GM23338 (cell line): ENCODE results near the gene AGMAT. TPM values are rescaled to one million over a fixed set of nuclear protein-coding genes. Genes with fewer than 3 reads are reported as not detected.

ENCODE experiments used
- ATAC-seq: fragments of 200-7000 bp; cut with Tn5 transposase; 3 replicates; pipeline ENCODE4 v1.9.1; 2020
- DNase-seq: peaks from one replicate; pipeline ENCODE4 v3.0.0-alpha.2; 2015; ENCODE audit warnings: low spot score
- H2AFZ ChIP-seq: fragments of 200-600 bp; sonication (generic); 2 replicates; pipeline ENCODE4 v1.8.0; 2016; ENCODE audit warnings: antibody characterized with exemption, mild to moderate bottlenecking, moderate library complexity
- H3F3A ChIP-seq: fragments of 200-600 bp; sonication (generic); replicated peaks from 2 replicates; pipeline ENCODE4 v1.8.0; 2017; ENCODE audit warnings: antibody characterized with exemption, mixed run types, low read depth
- H3K27ac ChIP-seq: fragments of 200-600 bp; sonication (generic); 2 replicates; pipeline ENCODE4 v1.6.1; 2016; ENCODE audit warnings: low read depth
- H3K27me3 ChIP-seq: fragments of 200-600 bp; sonication (generic); 2 replicates; pipeline ENCODE4 v1.8.0; 2016; ENCODE audit warnings: mild to moderate bottlenecking, mixed run types, moderate library complexity; ENCODE audit not compliant: insufficient read depth
- H3K36me3 ChIP-seq: fragments of 200-600 bp; sonication (generic); 2 replicates; pipeline ENCODE4 v1.8.0; 2016; ENCODE audit warnings: mild to moderate bottlenecking; ENCODE audit not compliant: insufficient read depth
- H3K4me1 ChIP-seq: fragments of 200-600 bp; sonication (generic); 2 replicates; pipeline ENCODE4 v1.8.0; 2016; ENCODE audit warnings: mild to moderate bottlenecking, moderate library complexity; ENCODE audit not compliant: insufficient read depth
- H3K4me2 ChIP-seq: fragments of 200-600 bp; sonication (generic); 2 replicates; pipeline ENCODE4 v1.7.1; 2017; ENCODE audit warnings: mixed run types
- H3K4me3 ChIP-seq: fragments of 200-600 bp; sonication (generic); 2 replicates; pipeline ENCODE4 v1.6.1; 2016; ENCODE audit warnings: mixed run types
- H3K79me2 ChIP-seq: fragments of 200-600 bp; sonication (generic); replicated peaks from 2 replicates; pipeline ENCODE4 v1.8.0; 2017; ENCODE audit warnings: mild to moderate bottlenecking; ENCODE audit not compliant: insufficient read depth
- H3K9me2 ChIP-seq: fragments of 200-600 bp; sonication (generic); 2 replicates; pipeline ENCODE4 v1.8.0; 2017; ENCODE audit not compliant: insufficient read depth
- H4K20me1 ChIP-seq: fragments of 200-600 bp; sonication (generic); replicated peaks from 2 replicates; pipeline ENCODE4 v1.8.0; 2017; ENCODE audit warnings: mild to moderate bottlenecking; ENCODE audit not compliant: insufficient read depth
- H3K27ac Mint-ChIP-seq: 2 replicates; pipeline ENCODE4 v1.8.0; 2020; ENCODE audit warnings: inconsistent platforms, mild to moderate bottlenecking, moderate library complexity, mixed read lengths
- H3K27me3 Mint-ChIP-seq: 3 replicates; pipeline ENCODE4 v1.8.0; 2022; ENCODE audit warnings: low read depth, mild to moderate bottlenecking, moderate library complexity, mixed read lengths, inconsistent platforms; ENCODE audit not compliant: insufficient read depth, poor library complexity
- H3K36me3 Mint-ChIP-seq: 3 replicates; pipeline ENCODE4 v1.8.0; 2021; ENCODE audit warnings: low read depth, mild to moderate bottlenecking, inconsistent platforms, moderate library complexity, mixed read lengths
- H3K4me1 Mint-ChIP-seq: 3 replicates; pipeline ENCODE4 v1.8.0; 2020; ENCODE audit warnings: mild to moderate bottlenecking, inconsistent platforms, mixed read lengths
- H3K4me3 Mint-ChIP-seq: 3 replicates; pipeline ENCODE4 v1.8.0; 2021; ENCODE audit warnings: moderate library complexity, mild to moderate bottlenecking, inconsistent platforms, mixed read lengths
- H3K9me3 Mint-ChIP-seq: 3 replicates; pipeline ENCODE4 v1.8.0; 2020; ENCODE audit warnings: moderate library complexity, mild to moderate bottlenecking, inconsistent platforms, mixed read lengths
- CREB1 ChIP-seq: fragments of 250-450 bp; sonication (Bioruptor Pico); IDR thresholded peaks from 2 replicates; pipeline ENCODE4 v1.5.0; 2020; ENCODE audit warnings: low read depth, mild to moderate bottlenecking, moderate library complexity
- ETS1 ChIP-seq: IDR thresholded peaks from 2 replicates; pipeline ENCODE4 v1.6.1; 2016; ENCODE audit warnings: antibody characterized with exemption
- EZH2 ChIP-seq: fragments of 200-600 bp; sonication (generic); IDR thresholded peaks from one replicate; pipeline ENCODE4 v1.8.0; 2017; ENCODE audit warnings: antibody characterized with exemption, mild to moderate bottlenecking, low read depth; ENCODE audit not compliant: unreplicated experiment
- EZH2phosphoT487 ChIP-seq: fragments of 200-600 bp; sonication (generic); IDR thresholded peaks from one replicate; pipeline ENCODE4 v1.8.1; 2018; ENCODE audit warnings: antibody characterized with exemption; ENCODE audit not compliant: unreplicated experiment
- JUNB ChIP-seq: IDR thresholded peaks from one replicate; pipeline ENCODE4 v1.6.1; 2016; ENCODE audit warnings: antibody characterized with exemption; ENCODE audit not compliant: unreplicated experiment
- NANOG ChIP-seq: IDR thresholded peaks from 2 replicates; pipeline ENCODE4 v1.6.1; 2016; ENCODE audit warnings: antibody characterized with exemption, borderline replicate concordance
- POLR2AphosphoS5 ChIP-seq: IDR thresholded peaks from 2 replicates; pipeline ENCODE4 v1.6.1; 2016; ENCODE audit warnings: antibody characterized with exemption, low read depth
- STAT1 ChIP-seq: IDR thresholded peaks from one replicate; pipeline ENCODE4 v1.6.1; 2016; ENCODE audit warnings: antibody characterized with exemption; ENCODE audit not compliant: unreplicated experiment
- ZNF114 ChIP-seq: fragments of 250-450 bp; sonication (Bioruptor Pico); IDR thresholded peaks from 2 replicates; pipeline ENCODE4 v1.5.0; 2020; ENCODE audit warnings: mild to moderate bottlenecking, moderate library complexity
- ZNF331 ChIP-seq: fragments of 250-450 bp; sonication (Bioruptor Pico); IDR thresholded peaks from 2 replicates; pipeline ENCODE4 v1.5.0; 2020; ENCODE audit warnings: low read depth, mild to moderate bottlenecking, moderate library complexity
- ZNF462 ChIP-seq: fragments of 250-450 bp; sonication (Bioruptor Pico); IDR thresholded peaks from 2 replicates; pipeline ENCODE4 v1.5.0; 2020; ENCODE audit warnings: mild to moderate bottlenecking, moderate library complexity
- polyA plus RNA-seq: library from polyadenylated mRNA; unstranded; fragments of >200 nt; fragmentation: Nextera tagmentation; extraction: Ambion mirVana; gene quantifications from 2 replicates; pipeline ENCODE4 v1.2.1, GENCODE V29; 2016
- total RNA-seq: library from RNA; depleted of rRNA; stranded (reverse); fragments of >200 nt; shearing (Covaris generic); gene quantifications from 2 replicates; pipeline ENCODE4 v1.2.3, GENCODE V29; 2014
- TF ChIP-seq, protein P1 (sequence below), 2 experiments: fragments of 200-600 bp in 1 of 2; sonication (generic) in 1 of 2; conservative IDR thresholded peaks; 2 replicates each; pipeline versions ENCODE4 v1.5.1 to v1.6.1; 2016 to 2017; ENCODE audit warnings: antibody characterized with exemption in 2 of 2, low read depth in 2 of 2, mild to moderate bottlenecking in 2 of 2, moderate library complexity in 1 of 2
- TF ChIP-seq, protein P2 (sequence below): IDR thresholded peaks from one replicate; pipeline ENCODE4 v1.6.1; 2018; ENCODE audit warnings: antibody characterized with exemption; ENCODE audit not compliant: unreplicated experiment

The AGMAT gene
- total and polyA plus RNA-seq, 2 experiments from 2014 or later, result 1.8 to 7.4 TPM

DNA sequence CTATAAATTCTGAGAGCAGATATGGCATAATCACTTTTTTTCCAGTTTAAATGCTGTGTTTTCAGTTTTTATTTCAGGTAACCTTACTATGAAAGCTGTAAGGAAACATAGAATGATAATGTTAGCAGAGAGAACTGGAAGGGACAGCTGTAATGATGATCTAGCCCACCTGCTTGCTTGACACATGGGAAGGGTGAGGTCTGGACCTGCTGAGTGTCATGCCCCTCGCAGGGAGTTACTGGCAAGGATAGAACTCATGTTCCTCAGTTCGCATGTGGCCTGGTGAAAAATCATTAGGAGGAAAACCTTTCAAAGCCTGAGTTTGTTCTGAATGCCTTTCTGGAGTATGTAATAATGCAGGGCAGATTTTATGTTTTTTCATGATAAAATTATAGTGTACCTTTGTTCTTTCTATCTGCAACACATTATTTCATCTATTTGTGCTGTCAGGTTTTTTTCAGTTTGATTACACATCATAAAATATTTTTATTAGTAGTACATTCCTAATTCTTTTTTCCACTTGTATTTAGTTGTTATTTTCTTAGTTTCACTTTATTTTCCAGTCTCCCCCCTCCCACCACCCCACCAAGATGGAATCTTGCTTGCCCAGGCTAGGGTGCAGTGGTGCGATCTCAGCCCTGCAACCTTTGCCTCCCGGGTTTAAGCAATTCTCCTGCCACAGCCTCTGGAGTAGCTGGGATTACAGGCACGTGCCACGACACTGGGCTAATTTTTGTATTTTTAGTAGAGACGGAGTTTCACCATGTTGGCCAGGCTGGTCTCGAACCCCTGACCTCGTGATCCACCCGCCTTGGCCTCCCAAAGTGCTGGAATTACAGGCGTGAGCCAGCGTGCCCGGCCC, 40.4 kb upstream of the AGMAT start:
- Histone ChIP-seq H3K79me2 (peaks cover 88% of the 10 kb centered on the region), H3K36me3 (peaks cover 32% of the 10 kb centered on the region), H3K4me2 (no peak overlapping the region), H3K27me3 (no peaks in the 10 kb centered on the region), H3K4me1 (0 out of 2 replicates have a peak, but pooled peaks cover 4% of the 10 kb centered on the region), H3F3A (no peaks in the 10 kb centered on the region), H3K27ac (no peak overlapping the region; the same call in 1 of the 2 replicates), H2AFZ (no peak overlapping the region), H3K9me2 (no peaks in the 10 kb centered on the region), H4K20me1 (peaks cover 63% of the 10 kb centered on the region), H3K4me3 (no peak overlapping the region)
- Mint-ChIP-seq H3K27ac (peak overlapping the region; percentile 66), H3K4me1 (peaks cover 9% of the 10 kb centered on the region), H3K9me3 (no peaks in the 10 kb centered on the region), H3K36me3 (peaks cover 33% of the 10 kb centered on the region), H3K4me3 (no peak overlapping the region), H3K27me3 (peaks cover 4% of the 10 kb centered on the region)
- ATAC-seq, result no peak
- DNase-seq, result no peak
- TF ChIP-seq EZH2 (no peak), ZNF331 (CRISPR knock-in tag) (no peak), CREB1 (CRISPR knock-in tag) (no peak), ETS1 (no peak), NANOG (no peak), JUNB (no peak), ZNF114 (CRISPR knock-in tag) (no peak), EZH2phosphoT487 (no peak), POLR2AphosphoS5 (no peak), STAT1 (no peak), ZNF462 (no peak)
- TF ChIP-seq, protein P1, sequence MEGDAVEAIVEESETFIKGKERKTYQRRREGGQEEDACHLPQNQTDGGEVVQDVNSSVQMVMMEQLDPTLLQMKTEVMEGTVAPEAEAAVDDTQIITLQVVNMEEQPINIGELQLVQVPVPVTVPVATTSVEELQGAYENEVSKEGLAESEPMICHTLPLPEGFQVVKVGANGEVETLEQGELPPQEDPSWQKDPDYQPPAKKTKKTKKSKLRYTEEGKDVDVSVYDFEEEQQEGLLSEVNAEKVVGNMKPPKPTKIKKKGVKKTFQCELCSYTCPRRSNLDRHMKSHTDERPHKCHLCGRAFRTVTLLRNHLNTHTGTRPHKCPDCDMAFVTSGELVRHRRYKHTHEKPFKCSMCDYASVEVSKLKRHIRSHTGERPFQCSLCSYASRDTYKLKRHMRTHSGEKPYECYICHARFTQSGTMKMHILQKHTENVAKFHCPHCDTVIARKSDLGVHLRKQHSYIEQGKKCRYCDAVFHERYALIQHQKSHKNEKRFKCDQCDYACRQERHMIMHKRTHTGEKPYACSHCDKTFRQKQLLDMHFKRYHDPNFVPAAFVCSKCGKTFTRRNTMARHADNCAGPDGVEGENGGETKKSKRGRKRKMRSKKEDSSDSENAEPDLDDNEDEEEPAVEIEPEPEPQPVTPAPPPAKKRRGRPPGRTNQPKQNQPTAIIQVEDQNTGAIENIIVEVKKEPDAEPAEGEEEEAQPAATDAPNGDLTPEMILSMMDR (conservative IDR thresholded peaks at IDR 0.05; ENCODE audit: low read depth in 2 of 2), result no peak
- TF ChIP-seq, protein P2, sequence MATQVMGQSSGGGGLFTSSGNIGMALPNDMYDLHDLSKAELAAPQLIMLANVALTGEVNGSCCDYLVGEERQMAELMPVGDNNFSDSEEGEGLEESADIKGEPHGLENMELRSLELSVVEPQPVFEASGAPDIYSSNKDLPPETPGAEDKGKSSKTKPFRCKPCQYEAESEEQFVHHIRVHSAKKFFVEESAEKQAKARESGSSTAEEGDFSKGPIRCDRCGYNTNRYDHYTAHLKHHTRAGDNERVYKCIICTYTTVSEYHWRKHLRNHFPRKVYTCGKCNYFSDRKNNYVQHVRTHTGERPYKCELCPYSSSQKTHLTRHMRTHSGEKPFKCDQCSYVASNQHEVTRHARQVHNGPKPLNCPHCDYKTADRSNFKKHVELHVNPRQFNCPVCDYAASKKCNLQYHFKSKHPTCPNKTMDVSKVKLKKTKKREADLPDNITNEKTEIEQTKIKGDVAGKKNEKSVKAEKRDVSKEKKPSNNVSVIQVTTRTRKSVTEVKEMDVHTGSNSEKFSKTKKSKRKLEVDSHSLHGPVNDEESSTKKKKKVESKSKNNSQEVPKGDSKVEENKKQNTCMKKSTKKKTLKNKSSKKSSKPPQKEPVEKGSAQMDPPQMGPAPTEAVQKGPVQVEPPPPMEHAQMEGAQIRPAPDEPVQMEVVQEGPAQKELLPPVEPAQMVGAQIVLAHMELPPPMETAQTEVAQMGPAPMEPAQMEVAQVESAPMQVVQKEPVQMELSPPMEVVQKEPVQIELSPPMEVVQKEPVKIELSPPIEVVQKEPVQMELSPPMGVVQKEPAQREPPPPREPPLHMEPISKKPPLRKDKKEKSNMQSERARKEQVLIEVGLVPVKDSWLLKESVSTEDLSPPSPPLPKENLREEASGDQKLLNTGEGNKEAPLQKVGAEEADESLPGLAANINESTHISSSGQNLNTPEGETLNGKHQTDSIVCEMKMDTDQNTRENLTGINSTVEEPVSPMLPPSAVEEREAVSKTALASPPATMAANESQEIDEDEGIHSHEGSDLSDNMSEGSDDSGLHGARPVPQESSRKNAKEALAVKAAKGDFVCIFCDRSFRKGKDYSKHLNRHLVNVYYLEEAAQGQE, result no peak
